IMR-90 (cell line): ENCODE data around the gene MCF2L. TPM values are rescaled to one million over a fixed set of nuclear protein-coding genes. Genes with fewer than 3 reads are reported as not detected.
A peak's percentile ranks its signal among the peaks of the same experiment; 100 is the strongest.

Experiments
- ATAC-seq: fragments of 200-7000 bp; cut with Tn5 transposase; 2 replicates; pipeline ENCODE4 v1.9.1; 2020; ENCODE audit warnings: low read depth, mild to moderate bottlenecking, moderate library complexity
- BruUV-seq: library from RNA; stranded (reverse); fragments of 400-500 nt; replicated peaks from 2 replicates; lab custom pipeline; 2021; lab: Mats Ljungman, UMichigan
- CTCF ChIA-PET: fragments of 300-600 bp; formaldehyde crosslinking; extraction: SDS; loops from one replicate; lab custom pipeline; 2021; ENCODE audit warnings: antibody characterized with exemption; lab: Yijun Ruan, JAX
- POLR2A ChIA-PET: fragments of 300-600 bp; sonication (Branson Sonifier 250); formaldehyde crosslinking; loops from one replicate; lab custom pipeline; 2022; ENCODE audit warnings: antibody characterized with exemption; ENCODE audit not compliant: unreplicated experiment; lab: Charles Lee
- DNase-seq: peaks from one replicate; pipeline ENCODE4 v3.0.0; 2013
- H2AFZ ChIP-seq: replicated peaks from 2 replicates; pipeline ENCODE3; 2013; ENCODE audit warnings: low read length, mild to moderate bottlenecking; ENCODE audit not compliant: poor library complexity
- H2AK5ac ChIP-seq: 2 replicates; pipeline ENCODE4 v1.6.1; 2013; ENCODE audit warnings: low read depth, low read length, inconsistent platforms
- H2AK9ac ChIP-seq: replicated peaks from 2 replicates; pipeline ENCODE3; 2013; ENCODE audit warnings: mild to moderate bottlenecking, low read depth, low read length, moderate library complexity; ENCODE audit not compliant: poor library complexity
- H2BK120ac ChIP-seq: 2 replicates; pipeline ENCODE4 v1.6.1; 2013; ENCODE audit warnings: low read depth, low read length, inconsistent platforms
- H2BK15ac ChIP-seq: 3 replicates; pipeline ENCODE4 v1.6.1; 2013; ENCODE audit warnings: low read depth, low read length, inconsistent platforms
- H2BK20ac ChIP-seq: 2 replicates; pipeline ENCODE4 v1.6.1; 2013; ENCODE audit warnings: low read depth, mild to moderate bottlenecking, inconsistent platforms, low read length, moderate library complexity
- H2BK5ac ChIP-seq: 2 replicates; pipeline ENCODE4 v1.6.1; 2013; ENCODE audit warnings: mild to moderate bottlenecking, low read depth, low read length, inconsistent platforms; ENCODE audit not compliant: poor library complexity, severe bottlenecking
- H3K14ac ChIP-seq: replicated peaks from 2 replicates; pipeline ENCODE4 v1.6.1; 2013; ENCODE audit warnings: low read depth, low read length, inconsistent platforms
- H3K18ac ChIP-seq: 2 replicates; pipeline ENCODE4 v1.6.1; 2013; ENCODE audit warnings: low read depth, low read length, control low read depth
- H3K23ac ChIP-seq: 2 replicates; pipeline ENCODE4 v1.6.1; 2013; ENCODE audit warnings: low read depth, low read length, inconsistent platforms
- H3K27ac ChIP-seq: 2 replicates; pipeline ENCODE4 v1.5.1; 2013; ENCODE audit warnings: mild to moderate bottlenecking, control low read depth, low read length; ENCODE audit not compliant: insufficient read depth
- H3K27me3 ChIP-seq: 2 replicates; pipeline ENCODE4 v1.6.1; 2013; ENCODE audit warnings: low read length; ENCODE audit not compliant: control insufficient read depth, insufficient read depth
- H3K36me3 ChIP-seq: 2 replicates; pipeline ENCODE4 v1.6.1; 2013; ENCODE audit warnings: low read length, mixed read lengths; ENCODE audit not compliant: control insufficient read depth, insufficient read depth
- H3K4ac ChIP-seq: 2 replicates; pipeline ENCODE4 v1.6.1; 2013; ENCODE audit warnings: low read depth, low read length, inconsistent platforms
- H3K4me1 ChIP-seq: 2 replicates; pipeline ENCODE4 v1.6.1; 2013; ENCODE audit warnings: low read length, mixed read lengths; ENCODE audit not compliant: control insufficient read depth, insufficient read depth
- H3K4me2 ChIP-seq: 2 replicates; pipeline ENCODE4 v1.6.1; 2013; ENCODE audit warnings: low read depth, mild to moderate bottlenecking, control low read depth, low read length, moderate library complexity
- H3K4me3 ChIP-seq: 2 replicates; pipeline ENCODE4 v1.5.1; 2013; ENCODE audit warnings: low read depth, mild to moderate bottlenecking, control low read depth, low read length, moderate library complexity; ENCODE audit not compliant: insufficient read depth
- H3K56ac ChIP-seq: 2 replicates; pipeline ENCODE4 v1.6.1; 2013; ENCODE audit warnings: low read length, inconsistent platforms; ENCODE audit not compliant: insufficient read depth; ENCODE audit errors: extremely low read depth
- H3K79me1 ChIP-seq, 2 experiments: 2 replicates each; pipeline ENCODE4 v1.6.1; 2013; ENCODE audit warnings: low read length in 2 of 2, inconsistent platforms in 1 of 2, low read depth in 1 of 2
- H3K9ac ChIP-seq: 2 replicates; pipeline ENCODE4 v1.6.1; 2013; ENCODE audit warnings: low read depth, low read length, control low read depth
- H3K9me1 ChIP-seq: 2 replicates; pipeline ENCODE4 v1.6.1; 2013; ENCODE audit warnings: low read length, inconsistent platforms; ENCODE audit not compliant: insufficient read depth
- H3K9me3 ChIP-seq: 2 replicates; pipeline ENCODE4 v1.6.1; 2013; ENCODE audit warnings: low read length; ENCODE audit not compliant: control insufficient read depth, insufficient read depth
- H4K20me1 ChIP-seq: 2 replicates; pipeline ENCODE4 v1.6.1; 2013; ENCODE audit warnings: low read length, inconsistent platforms; ENCODE audit not compliant: insufficient read depth
- H4K5ac ChIP-seq: 2 replicates; pipeline ENCODE4 v1.6.1; 2013; ENCODE audit warnings: mild to moderate bottlenecking, low read depth, low read length, control low read depth
- H4K8ac ChIP-seq, 2 experiments: 2 replicates each; pipeline ENCODE4 v1.6.1; 2013; ENCODE audit warnings: low read depth in 2 of 2, low read length in 2 of 2, control low read depth in 1 of 2, inconsistent platforms in 1 of 2
- H4K91ac ChIP-seq: 2 replicates; pipeline ENCODE4 v1.6.1; 2013; ENCODE audit warnings: low read depth, low read length, inconsistent platforms; ENCODE audit not compliant: insufficient read depth
- RAD21 ChIP-seq: IDR thresholded peaks from 2 replicates; pipeline ENCODE4 v1.6.1; 2012; ENCODE audit warnings: low read length, improper control_type of control experiment
- WGBS, 2 experiments: methylation state at CpG; one replicate each; pipeline versions ENCODE4 v1.1.5 to v1.1.7; 2013; ENCODE audit warnings: missing lambda C conversion rate in 2 of 2; ENCODE audit not compliant: insufficient read length in 1 of 2; ENCODE audit errors: extremely low coverage in 2 of 2; 5-methylcytosine and 5-hydroxymethylcytosine counted together
- dilution Hi-C: fragments of 300-500 bp; cut with HindIII; formaldehyde crosslinking; loops from one replicate; pipeline ENCODE4 v1.14.3; 2018; ENCODE audit warnings: low sequenced_read_pairs; ENCODE audit not compliant: unreplicated experiment
- in situ Hi-C: fragments of 300-500 bp; cut with MboI; formaldehyde crosslinking; loops from 3 replicates; pipeline ENCODE4 v1.14.3; 2019; ENCODE audit warnings: low sequenced_read_pairs, inconsistent platforms, mixed read lengths
- intact Hi-C: fragments of 100-400 bp; cut with micrococcal nuclease; formaldehyde crosslinking; loops from 2 replicates; pipeline ENCODE4 v1.10.0; 2022
- polyA plus RNA-seq, 3 experiments: library from polyadenylated mRNA; depleted of rRNA; stranded (reverse); fragments of >200 nt; gene quantifications; 2 replicates each; pipeline ENCODE4 v1.2.3, GENCODE V29; 2012; ENCODE audit warnings: low replicate concordance in 1 of 3
- total RNA-seq: library from RNA; depleted of rRNA; stranded (reverse); fragments of >200 nt; gene quantifications from 2 replicates; pipeline ENCODE4 v1.2.3, GENCODE V29; 2012

MCF2L gene
- total and polyA plus RNA-seq, 2 of the 4 experiments (the other 2 are of a cell fraction), result 0.18 TPM; not detected in 1

DNA sequence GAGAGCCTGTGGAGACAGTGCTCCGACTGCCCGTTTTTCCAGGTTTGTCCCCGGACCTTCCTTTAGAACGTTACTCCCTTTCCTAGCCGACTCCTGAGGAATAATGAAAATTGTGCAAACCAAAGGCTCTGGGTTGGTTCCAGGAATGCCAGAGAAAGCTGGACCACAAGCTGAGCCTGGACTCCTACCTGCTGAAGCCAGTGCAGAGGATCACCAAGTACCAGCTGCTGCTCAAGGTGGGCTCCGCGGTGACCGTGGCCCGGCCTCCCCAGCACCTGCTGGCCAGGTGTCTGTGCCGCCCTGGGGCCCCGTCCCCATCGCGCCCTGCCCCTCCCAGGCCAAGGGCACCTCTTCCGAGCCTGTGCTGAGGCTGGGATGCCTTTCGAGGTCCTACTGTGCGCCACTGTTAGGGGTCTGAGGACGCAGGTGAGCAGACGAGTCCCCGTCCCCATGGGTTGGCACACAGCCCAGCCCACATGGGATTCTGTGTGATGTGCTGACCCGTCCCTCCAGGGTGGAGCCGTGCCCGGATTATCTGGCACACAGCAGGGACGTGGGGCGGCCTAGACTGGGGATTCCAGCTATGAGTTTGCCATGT is 116.0 kb downstream of the MCF2L start:
- Histone ChIP-seq H3K9me3 (no peaks in the 10 kb centered on the region; the same call in 1 of the 2 replicates), H2BK5ac (no peak overlapping the region), H2AK9ac (no peak overlapping the region), H4K8ac (no peak overlapping the region), H3K4ac (no peak overlapping the region), H2BK120ac (no peak overlapping the region), H3K9me1 (no peaks in the 10 kb centered on the region), H4K20me1 (no peaks in the 10 kb centered on the region), H2BK15ac (no peak overlapping the region), H3K4me2 (no peak overlapping the region), H3K4me1 (no peaks in the 10 kb centered on the region), H3K4me3 (no peak overlapping the region), H3K79me1 (no peaks in the 10 kb centered on the region), H3K27ac (no peak overlapping the region), H3K18ac (no peak overlapping the region), H4K5ac (no peak overlapping the region), H2AFZ (peak overlapping the region; percentile 11), H3K36me3 (no peaks in the 10 kb centered on the region), H3K9ac (no peak overlapping the region), H2AK5ac (no peak overlapping the region), H2BK20ac (no peak overlapping the region), H3K14ac (no peak overlapping the region), H3K23ac (no peak overlapping the region), H4K91ac (no peak overlapping the region), H3K56ac (no peak overlapping the region), H3K27me3 (peaks cover 53% of the 10 kb centered on the region)
- intact Hi-C loops (no loop called here), dilution Hi-C loops (no loop called here), in situ Hi-C loops (no loop called here)
- WGBS, 2 experiments, result 86% methylated on average over 14 of the region's 24 CpGs; no CpG with 5 or more reads in 1 of the 2 experiments
- no peak for DNase-seq
- no TSS peak for BruUV-seq
- TF ChIP-seq RAD21, result no peak
- no peak for ATAC-seq
- ChIA-PET POLR2A (no interaction called here), CTCF (interaction anchor here (0.5 kb wide), 1 partner anchor 123 kb away, joined by 3 read pairs; no protein-coding TSS in a partner anchor)
